HCT116 (cell line): Measurements from ENCODE around the gene DMD. TPM values are rescaled to one million over a fixed set of nuclear protein-coding genes. Genes with fewer than 3 reads are reported as not detected.

Experiments used
- ATAC-seq: fragments of 200-7000 bp; cut with Tn5 transposase; 2 replicates; pipeline ENCODE4 v1.9.1; 2020; ENCODE audit warnings: mild to moderate bottlenecking, moderate library complexity
- BruUV-seq: library from RNA; stranded (reverse); fragments of 400-500 nt; replicated peaks from 2 replicates; lab custom pipeline; 2021; lab: Mats Ljungman, UMichigan
- CTCF ChIA-PET: fragments of 300-600 bp; sonication (Branson Sonifier 250); formaldehyde crosslinking; loops from one replicate; lab custom pipeline; 2021; ENCODE audit warnings: antibody characterized with exemption; lab: Charles Lee
- POLR2A ChIA-PET: fragments of 300-600, 350-600 bp; sonication (Branson Sonifier 250); formaldehyde crosslinking; loops from one replicate; lab custom pipeline; 2021; ENCODE audit warnings: antibody characterized with exemption; lab: Charles Lee
- RAD21 ChIA-PET, 2 experiments: fragments of 300-600 bp; sonication (Branson Sonifier 250); formaldehyde crosslinking; loops; one replicate each; lab custom pipeline; 2023; ENCODE audit warnings: low total read pairs in 2 of 2; ENCODE audit not compliant: uncharacterized antibody in 2 of 2, unreplicated experiment in 2 of 2, low non-redundant PET in 1 of 2; lab: Charles Lee
- DNase-seq: peaks from one replicate; pipeline ENCODE4 v3.0.0-alpha.2; 2010; ENCODE audit warnings: low read depth, low spot score
- H2AFZ ChIP-seq: fragments of 200-600 bp; shearing (Covaris generic), sonication (generic); 2 replicates; pipeline ENCODE4 v1.6.1; 2017; ENCODE audit warnings: low read depth, mixed run types, mixed read lengths, antibody characterized with exemption, low read length; ENCODE audit not compliant: poor library complexity, severe bottlenecking
- H3K27ac ChIP-seq: 2 replicates; pipeline ENCODE4 v1.5.1; 2012; ENCODE audit warnings: low read depth, low read length
- H3K27me3 ChIP-seq: fragments of 200-600 bp; sonication (generic); 2 replicates; pipeline ENCODE4 v1.6.1; 2016; ENCODE audit warnings: mixed run types, low read length, mixed read lengths; ENCODE audit not compliant: insufficient read depth
- H3K36me3 ChIP-seq, 2 experiments: fragments of 200-500 bp in 1 of 2; fragments of 200-600 bp in 1 of 2; sonication (Bioruptor generic) in 1 of 2; sonication (generic) in 1 of 2; 2 replicates each; pipeline versions ENCODE4 v1.5.1 to v1.6.1; 2014 to 2016; ENCODE audit warnings: low read length in 2 of 2, inconsistent platforms in 1 of 2, mixed read lengths in 1 of 2, mixed run types in 1 of 2; ENCODE audit not compliant: insufficient read depth in 2 of 2, control insufficient read depth in 1 of 2
- H3K4me1 ChIP-seq, 2 experiments: fragments of 200-600 bp in 1 of 2; sonication (generic) in 1 of 2; 2 replicates each; pipeline versions ENCODE4 v1.5.1 to v1.6.1; 2012 to 2017; ENCODE audit warnings: low read length in 2 of 2, inconsistent platforms in 1 of 2, mild to moderate bottlenecking in 1 of 2, mixed read lengths in 1 of 2, mixed run types in 1 of 2, moderate library complexity in 1 of 2; ENCODE audit not compliant: insufficient read depth in 2 of 2, control insufficient read depth in 1 of 2
- H3K4me2 ChIP-seq: fragments of 200-600 bp; sonication (generic); 2 replicates; pipeline ENCODE4 v1.6.1; 2017; ENCODE audit warnings: mixed run types, low read length, mixed read lengths
- H3K4me3 ChIP-seq, 2 experiments: fragments of 200-600 bp in 1 of 2; sonication (generic) in 1 of 2; replicated peaks in 1 of 2; 2 replicates each; pipeline ENCODE4 v1.5.1; 2011 to 2016; ENCODE audit warnings: low read length in 2 of 2, control low read depth in 1 of 2, low read depth in 1 of 2, mild to moderate bottlenecking in 1 of 2, mixed read lengths in 1 of 2, mixed run types in 1 of 2
- H3K79me2 ChIP-seq: fragments of 200-600 bp; sonication (generic); 2 replicates; pipeline ENCODE4 v1.6.1; 2017; ENCODE audit warnings: mild to moderate bottlenecking, mixed run types, low read length, moderate library complexity, mixed read lengths; ENCODE audit not compliant: insufficient read depth
- H3K9ac ChIP-seq: fragments of 200-600 bp; sonication (generic); 2 replicates; pipeline ENCODE4 v1.6.1; 2016; ENCODE audit warnings: low read length, mixed read lengths
- H3K9me2 ChIP-seq: fragments of 200-600 bp; sonication (generic), shearing (Covaris generic); 2 replicates; pipeline ENCODE4 v1.6.1; 2017; ENCODE audit warnings: mixed run types, mild to moderate bottlenecking, moderate library complexity; ENCODE audit not compliant: insufficient read depth
- H3K9me3 ChIP-seq, 2 experiments: fragments of 200-500 bp in 1 of 2; fragments of 200-600 bp in 1 of 2; sonication (Bioruptor generic) in 1 of 2; sonication (generic) in 1 of 2; 2 replicates each; pipeline ENCODE4 v1.6.1; 2014 to 2017; ENCODE audit warnings: low read length in 2 of 2, mixed read lengths in 2 of 2, inconsistent platforms in 1 of 2, low read depth in 1 of 2, mild to moderate bottlenecking in 1 of 2, mixed run types in 1 of 2, moderate library complexity in 1 of 2; ENCODE audit not compliant: control insufficient read depth in 1 of 2, insufficient read depth in 1 of 2
- H4K20me1 ChIP-seq: fragments of 200-600 bp; sonication (generic), shearing (Covaris generic); 2 replicates; pipeline ENCODE4 v1.6.1; 2017; ENCODE audit warnings: mixed run types, mild to moderate bottlenecking, moderate library complexity; ENCODE audit not compliant: insufficient read depth
- ATF3 ChIP-seq: IDR thresholded peaks from 2 replicates; pipeline ENCODE4 v1.6.1; 2012
- CBX3 ChIP-seq: IDR thresholded peaks from 2 replicates; pipeline ENCODE4 v1.6.1; 2012; ENCODE audit warnings: low read depth
- CTCF ChIP-seq, 3 experiments: fragments of 200-600 bp in 1 of 3; sonication (generic) in 1 of 3; IDR thresholded peaks in 2 of 3; conservative IDR thresholded peaks in 1 of 3; 2 replicates each; pipeline ENCODE4 v1.5.1; 2012 to 2017; ENCODE audit warnings: low read depth in 2 of 3, low read length in 2 of 3, antibody characterized with exemption in 1 of 3, borderline replicate concordance in 1 of 3, control low read depth in 1 of 3, mild to moderate bottlenecking in 1 of 3, mixed read lengths in 1 of 3, mixed run types in 1 of 3, moderate library complexity in 1 of 3; ENCODE audit not compliant: insufficient read depth in 1 of 3
- ELF1 ChIP-seq: IDR thresholded peaks from 2 replicates; pipeline ENCODE4 v1.6.1; 2012; ENCODE audit warnings: low read depth, borderline replicate concordance
- EZH2 ChIP-seq: fragments of 200-600 bp; sonication (generic); IDR thresholded peaks from 2 replicates; pipeline ENCODE4 v1.6.1; 2017; ENCODE audit warnings: antibody characterized with exemption, mixed run types
- EZH2phosphoT487 ChIP-seq: fragments of 200-600 bp; IDR thresholded peaks from 2 replicates; pipeline ENCODE4 v1.6.1; 2018; ENCODE audit warnings: antibody characterized with exemption, borderline replicate concordance
- FOSL1 ChIP-seq: IDR thresholded peaks from 2 replicates; pipeline ENCODE4 v1.6.1; 2012; ENCODE audit warnings: low read depth
- JUND ChIP-seq: IDR thresholded peaks from 2 replicates; pipeline ENCODE4 v1.6.1; 2012
- POLR2A ChIP-seq: IDR thresholded peaks from 2 replicates; pipeline ENCODE4 v1.7.0; 2011; ENCODE audit warnings: borderline replicate concordance; ENCODE audit not compliant: insufficient read depth, insufficient read length; ENCODE audit errors: extremely low read depth
- POLR2AphosphoS5 ChIP-seq: IDR thresholded peaks from 2 replicates; pipeline ENCODE4 v1.6.1; 2011; ENCODE audit warnings: mild to moderate bottlenecking, low read depth, low read length, moderate library complexity
- REST ChIP-seq: IDR thresholded peaks from 2 replicates; pipeline ENCODE4 v1.6.1; 2012; ENCODE audit warnings: low read depth
- SIN3A ChIP-seq: IDR thresholded peaks from 2 replicates; pipeline ENCODE4 v1.6.1; 2012; ENCODE audit warnings: low read depth
- SP1 ChIP-seq: IDR thresholded peaks from 2 replicates; pipeline ENCODE4 v1.6.1; 2012; ENCODE audit warnings: low read depth
- SRF ChIP-seq: IDR thresholded peaks from 2 replicates; pipeline ENCODE4 v1.6.1; 2012; ENCODE audit warnings: low read depth
- TCF7L2 ChIP-seq: IDR thresholded peaks from 2 replicates; pipeline ENCODE4 v1.7.0; 2011; ENCODE audit warnings: borderline replicate concordance, inconsistent platforms; ENCODE audit not compliant: insufficient read depth, insufficient read length; ENCODE audit errors: extremely low read depth
- YY1 ChIP-seq: IDR thresholded peaks from 2 replicates; pipeline ENCODE4 v1.6.1; 2011; ENCODE audit warnings: low read length, low read depth, moderate library complexity, mild to moderate bottlenecking; ENCODE audit not compliant: insufficient replicate concordance; ENCODE audit errors: extremely low read depth
- ZBTB33 ChIP-seq: IDR thresholded peaks from 2 replicates; pipeline ENCODE4 v1.6.1; 2011; ENCODE audit warnings: mild to moderate bottlenecking, low read length, moderate library complexity; ENCODE audit not compliant: insufficient replicate concordance; ENCODE audit errors: extremely low read depth
- ZFX ChIP-seq: fragments of 450-650 bp; IDR thresholded peaks from 2 replicates; pipeline ENCODE4 v1.6.1; 2017
- intact Hi-C: fragments of 100-400 bp; cut with micrococcal nuclease; formaldehyde crosslinking; loops from 2 replicates; pipeline ENCODE4 v1.10.0; 2022
- total RNA-seq: library from RNA; stranded (reverse); gene quantifications from one replicate; pipeline ENCODE4 v1.2.1, GENCODE V29; 2021; ENCODE audit not compliant: unreplicated experiment

DMD gene
- total RNA-seq, 1 experiment from 2014 or later, result 0.05 TPM

GRCh38 chrX:31123335-31123734, 2088.0 kb downstream of the DMD start:
- BruUV-seq, result no TSS peak
- ChIA-PET POLR2A (no interaction called here), RAD21 (no interaction called here), CTCF (no interaction called here)
- H4K20me1 ChIP-seq, result no peaks in the 10 kb centered on the region
- no peak overlapping the region for H3K27ac ChIP-seq
- no peaks in the 10 kb centered on the region for H3K9me2 ChIP-seq
- no peak overlapping the region for H3K4me3 ChIP-seq
- no peak overlapping the region for H2AFZ ChIP-seq
- H3K9ac ChIP-seq, result no peak overlapping the region
- no peak for ATAC-seq
- H3K36me3 ChIP-seq, result no peaks in the 10 kb centered on the region
- H3K27me3 ChIP-seq, result no peaks in the 10 kb centered on the region
- H3K4me1 ChIP-seq, result no peaks in the 10 kb centered on the region
- intact Hi-C loops, result no loop called here
- no peak for TF ChIP-seq JUND
- no peak for TF ChIP-seq EZH2phosphoT487
- TF ChIP-seq REST, result no peak
- no peak for TF ChIP-seq POLR2A
- no peak for TF ChIP-seq ATF3
- no peak for TF ChIP-seq ZBTB33
- TF ChIP-seq YY1, result no peak
- no peak for TF ChIP-seq SP1
- TF ChIP-seq POLR2AphosphoS5, result no peak
- TF ChIP-seq EZH2, result no peak
- no peak for TF ChIP-seq CTCF (IDR thresholded peaks at IDR 0.05 in 2 of 3, conservative IDR thresholded peaks at IDR 0.05 in 1 of 3; ENCODE audit: borderline replicate concordance in 1 of 3, insufficient read depth in 1 of 3, low read depth in 2 of 3, low read length in 2 of 3)
- no peak for TF ChIP-seq ZFX
- TF ChIP-seq SIN3A, result no peak
- no peak for TF ChIP-seq CBX3
- TF ChIP-seq ELF1, result no peak
- TF ChIP-seq TCF7L2, result no peak
- TF ChIP-seq FOSL1, result no peak
- no peak for TF ChIP-seq SRF
- TF ChIP-seq, all 23 proteins: peak for 0
- Histone ChIP-seq H3K79me2 (no peaks in the 10 kb centered on the region), H3K4me2 (no peak overlapping the region), H3K9me3 (no peaks in the 10 kb centered on the region)
- no peak for DNase-seq
